HFFc6 (cell line): Measurements from ENCODE around the gene BUB1. TPM values are rescaled to one million over a fixed set of nuclear protein-coding genes. Genes with fewer than 3 reads are reported as not detected.

Experiments
- DNase-seq: peaks from one replicate; pipeline ENCODE4 v3.0.0-alpha.2; 2018
- H3K27ac Mint-ChIP-seq: 2 replicates; pipeline ENCODE4 v1.8.0; 2020; ENCODE audit warnings: mild to moderate bottlenecking, mixed read lengths
- H3K27me3 Mint-ChIP-seq: 2 replicates; pipeline ENCODE4 v1.8.0; 2021; ENCODE audit warnings: mild to moderate bottlenecking, moderate library complexity, mixed read lengths; ENCODE audit not compliant: insufficient read depth
- H3K36me3 Mint-ChIP-seq: 2 replicates; pipeline ENCODE4 v1.8.0; 2021; ENCODE audit warnings: low read depth, mixed read lengths
- H3K4me1 Mint-ChIP-seq: 2 replicates; pipeline ENCODE4 v1.8.0; 2020; ENCODE audit warnings: low read depth, mixed read lengths
- H3K4me3 Mint-ChIP-seq: 2 replicates; pipeline ENCODE4 v1.8.0; 2020; ENCODE audit warnings: mild to moderate bottlenecking, moderate library complexity, mixed read lengths
- H3K9me3 Mint-ChIP-seq: 2 replicates; pipeline ENCODE4 v1.8.0; 2020; ENCODE audit warnings: mild to moderate bottlenecking, mixed read lengths
- total RNA-seq, 6 experiments: library from RNA; stranded (reverse); fragmentation: NEBNext Ultra II Directional; extraction: Animal tissue kit (Norgen Biotek cat#: 25700); gene quantifications; 2 replicates in 1 of 6; 3 replicates in 5 of 6; pipeline ENCODE4 v1.2.3, GENCODE V29; 2021
- TF ChIP-seq, protein P1 (sequence below): fragments of 200-600 bp; sonication (generic); IDR thresholded peaks from 2 replicates; pipeline ENCODE4 v1.5.0; 2021; ENCODE audit warnings: antibody characterized with exemption, mild to moderate bottlenecking

BUB1 gene
- total RNA-seq, 6 experiments from 2014 or later: 16.6 to 52.3 (median 47.6) TPM

DNA sequence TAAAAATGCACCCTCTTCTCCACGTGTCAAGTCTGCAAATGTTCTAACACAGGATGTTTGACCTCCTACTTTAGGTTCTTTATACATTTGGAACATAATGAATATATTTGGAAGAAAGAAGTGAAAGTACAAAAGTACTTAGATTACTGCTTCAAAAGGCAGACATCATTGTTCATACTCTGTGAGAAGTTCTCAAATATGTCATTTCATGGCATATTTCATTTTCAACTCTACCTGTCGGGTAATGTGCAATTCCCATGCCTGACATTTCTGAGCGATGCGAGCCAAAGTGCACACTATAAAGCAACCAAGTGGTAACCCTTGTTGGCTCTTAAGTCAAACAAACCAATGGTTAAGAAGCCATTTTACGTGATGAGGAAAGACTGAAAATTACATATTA, 7.0 kb downstream of the BUB1 start:
- Mint-ChIP-seq H3K27me3 (peaks cover 2% of the 10 kb centered on the region; the same call in 1 of the 2 replicates), H3K9me3 (no peaks in the 10 kb centered on the region), H3K4me1 (peaks cover 20% of the 10 kb centered on the region), H3K36me3 (peaks cover 16% of the 10 kb centered on the region; the same call in 1 of the 2 replicates), H3K4me3 (no peak overlapping the region), H3K27ac (no peak overlapping the region)
- no peak for DNase-seq
- TF ChIP-seq, protein P1, sequence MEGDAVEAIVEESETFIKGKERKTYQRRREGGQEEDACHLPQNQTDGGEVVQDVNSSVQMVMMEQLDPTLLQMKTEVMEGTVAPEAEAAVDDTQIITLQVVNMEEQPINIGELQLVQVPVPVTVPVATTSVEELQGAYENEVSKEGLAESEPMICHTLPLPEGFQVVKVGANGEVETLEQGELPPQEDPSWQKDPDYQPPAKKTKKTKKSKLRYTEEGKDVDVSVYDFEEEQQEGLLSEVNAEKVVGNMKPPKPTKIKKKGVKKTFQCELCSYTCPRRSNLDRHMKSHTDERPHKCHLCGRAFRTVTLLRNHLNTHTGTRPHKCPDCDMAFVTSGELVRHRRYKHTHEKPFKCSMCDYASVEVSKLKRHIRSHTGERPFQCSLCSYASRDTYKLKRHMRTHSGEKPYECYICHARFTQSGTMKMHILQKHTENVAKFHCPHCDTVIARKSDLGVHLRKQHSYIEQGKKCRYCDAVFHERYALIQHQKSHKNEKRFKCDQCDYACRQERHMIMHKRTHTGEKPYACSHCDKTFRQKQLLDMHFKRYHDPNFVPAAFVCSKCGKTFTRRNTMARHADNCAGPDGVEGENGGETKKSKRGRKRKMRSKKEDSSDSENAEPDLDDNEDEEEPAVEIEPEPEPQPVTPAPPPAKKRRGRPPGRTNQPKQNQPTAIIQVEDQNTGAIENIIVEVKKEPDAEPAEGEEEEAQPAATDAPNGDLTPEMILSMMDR: no peak

DNA sequence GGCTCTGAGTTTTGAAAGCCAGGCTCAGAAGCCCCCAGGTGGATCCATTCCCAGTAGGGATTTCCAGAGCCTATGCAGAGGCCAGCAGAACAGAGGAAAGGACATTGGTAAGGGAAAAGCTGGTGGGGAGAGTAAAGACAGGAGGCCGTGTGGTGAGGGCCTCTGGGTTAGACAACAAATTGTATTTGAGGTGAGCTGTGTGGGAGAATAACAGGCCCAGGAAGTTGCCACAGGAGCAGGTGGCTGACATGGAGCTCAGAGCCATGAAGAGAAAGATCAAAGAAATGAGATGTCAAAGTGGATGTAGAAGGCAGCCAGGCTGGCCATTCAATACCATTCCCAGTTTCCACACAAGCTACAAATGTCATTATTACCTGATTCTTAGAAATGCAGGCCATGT, 8.8 kb downstream of the BUB1 start:
- Mint-ChIP-seq H3K4me1 (0 out of 2 replicates have a peak, but pooled peaks cover 4% of the 10 kb centered on the region), H3K4me3 (no peak overlapping the region), H3K9me3 (no peaks in the 10 kb centered on the region), H3K27ac (no peak overlapping the region), H3K27me3 (no peaks in the 10 kb centered on the region), H3K36me3 (peaks cover 18% of the 10 kb centered on the region; the same call in 1 of the 2 replicates)
- TF ChIP-seq, protein P1: no peak
- DNase-seq: no peak

DNA sequence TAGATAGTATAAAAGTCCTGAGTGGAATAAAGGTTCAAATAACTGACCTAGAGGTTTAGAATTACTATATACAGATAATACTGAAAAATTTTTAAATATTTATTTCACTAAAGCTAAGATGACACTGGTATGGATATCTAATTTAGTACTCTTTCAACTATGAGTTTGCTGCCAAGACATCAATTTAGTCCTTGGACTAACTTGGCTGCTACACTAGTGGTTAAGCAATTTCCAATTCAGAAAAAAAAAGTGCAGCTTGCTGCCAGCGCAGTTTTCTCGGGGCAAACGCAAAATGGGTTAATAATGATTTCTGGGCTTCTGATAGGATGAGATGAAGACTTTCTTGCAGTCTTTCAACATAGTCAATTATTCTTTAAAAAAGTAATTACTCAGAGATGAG, 10.8 kb downstream of the BUB1 start:
- no peak overlapping the region for H3K4me3 Mint-ChIP-seq
- H3K27me3 Mint-ChIP-seq: no peaks in the 10 kb centered on the region
- DNase-seq: no peak
- TF ChIP-seq, protein P1: no peak
- no peak overlapping the region for H3K27ac Mint-ChIP-seq
- H3K4me1 Mint-ChIP-seq: peaks cover 10% of the 10 kb centered on the region; the same call in 1 of the 2 replicates
- no peaks in the 10 kb centered on the region for H3K9me3 Mint-ChIP-seq
- H3K36me3 Mint-ChIP-seq: peaks cover 18% of the 10 kb centered on the region; the same call in 1 of the 2 replicates

DNA sequence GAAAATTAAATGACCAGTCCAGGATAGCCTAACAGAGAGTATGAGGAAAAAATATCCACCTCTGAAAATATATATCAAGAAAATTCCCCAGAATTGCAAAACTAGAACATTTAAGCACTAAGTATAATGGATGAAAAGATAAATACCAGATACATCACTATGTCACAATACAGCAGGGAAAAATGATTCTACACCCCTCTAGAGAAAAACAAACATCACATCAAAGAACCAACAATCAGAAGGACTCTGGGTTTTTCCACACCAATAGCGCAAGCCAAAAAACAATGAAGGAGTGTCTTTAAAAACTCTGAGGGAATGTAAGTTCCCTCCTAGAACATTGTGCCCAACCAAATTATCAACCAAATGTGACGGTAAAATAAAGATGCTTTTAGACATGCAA, 13.7 kb downstream of the BUB1 start:
- no peaks in the 10 kb centered on the region for H3K27me3 Mint-ChIP-seq
- no peak overlapping the region for H3K27ac Mint-ChIP-seq
- H3K36me3 Mint-ChIP-seq: peaks cover 23% of the 10 kb centered on the region; the same call in 1 of the 2 replicates
- DNase-seq: no peak
- H3K9me3 Mint-ChIP-seq: no peaks in the 10 kb centered on the region
- H3K4me1 Mint-ChIP-seq: peaks cover 15% of the 10 kb centered on the region
- TF ChIP-seq, protein P1: no peak
- H3K4me3 Mint-ChIP-seq: no peak overlapping the region

DNA sequence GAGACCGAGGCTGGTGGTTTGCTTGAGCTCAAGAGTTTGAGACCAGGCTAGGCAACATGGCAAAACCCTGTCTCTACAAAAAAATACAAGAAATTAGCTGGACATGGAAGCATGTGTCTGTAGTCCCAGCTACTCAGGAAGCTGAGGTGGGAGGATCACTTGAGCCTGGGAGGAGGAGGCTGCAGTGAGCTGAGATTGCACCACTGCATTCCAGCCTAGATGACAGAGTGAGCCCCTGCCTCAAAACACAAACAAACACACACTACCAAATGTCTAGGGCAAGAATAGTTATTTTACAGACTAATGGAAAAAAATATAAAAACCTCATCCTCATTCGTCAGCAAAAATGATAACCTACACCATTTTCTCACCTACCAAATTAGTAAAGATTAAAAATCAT, 15.3 kb downstream of the BUB1 start:
- Mint-ChIP-seq H3K27me3 (no peaks in the 10 kb centered on the region), H3K27ac (no peak overlapping the region), H3K9me3 (no peaks in the 10 kb centered on the region), H3K4me3 (no peak overlapping the region), H3K36me3 (peaks cover 14% of the 10 kb centered on the region; the same call in 1 of the 2 replicates), H3K4me1 (peaks cover 18% of the 10 kb centered on the region)
- TF ChIP-seq, protein P1: no peak
- DNase-seq: peak; percentile 17

DNA sequence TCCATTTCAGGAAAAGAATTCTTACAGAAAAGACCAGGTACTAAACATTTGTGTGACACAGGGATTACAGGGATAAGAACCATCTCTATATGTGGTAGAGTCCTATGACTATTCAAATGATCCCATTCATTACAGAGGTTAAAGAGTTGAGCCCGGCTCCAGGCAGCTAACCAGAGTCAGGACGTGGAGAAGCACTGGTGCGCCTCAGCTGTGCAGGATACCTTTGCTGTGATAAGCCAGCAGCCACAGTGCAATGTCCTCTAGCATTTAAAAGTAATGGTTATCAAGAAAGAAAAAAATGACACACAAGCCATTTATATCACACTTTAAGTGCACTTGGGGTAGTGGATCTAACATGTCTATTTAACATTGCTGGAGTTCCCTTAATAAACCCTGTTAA, 17.3 kb downstream of the BUB1 start:
- no peak overlapping the region for H3K27ac Mint-ChIP-seq
- no peaks in the 10 kb centered on the region for H3K27me3 Mint-ChIP-seq
- H3K9me3 Mint-ChIP-seq: no peaks in the 10 kb centered on the region
- H3K4me1 Mint-ChIP-seq: peaks cover 24% of the 10 kb centered on the region
- no peak overlapping the region for H3K4me3 Mint-ChIP-seq
- TF ChIP-seq, protein P1: no peak
- no peak for DNase-seq
- H3K36me3 Mint-ChIP-seq: peaks cover 22% of the 10 kb centered on the region; the same call in 1 of the 2 replicates
